NCI-H82 treated with DMSO at 0.1 percent for 48 hours (cell line): Measurements from ENCODE around the gene ASAH2B.

ENCODE experiments used
- DNase-seq: peaks from one replicate; lab custom pipeline; 2025; ENCODE audit not compliant: unreplicated experiment; lab: John Stamatoyannopoulos, UW

The ASAH2B gene

GRCh38 chr10:50796693-50797092 is 57.0 kb downstream of the ASAH2B start:
- no peak for DNase-seq

GRCh38 chr10:50798297-50798696 is 58.6 kb downstream of the ASAH2B start:
- no peak for DNase-seq

- no peak for DNase-seq
Observed at GRCh38 chr10:50799595-50799994, 59.9 kb downstream of the ASAH2B start.

GRCh38 chr10:50805981-50806622 is 66.4 kb downstream of the ASAH2B start:
- DNase-seq, result no peak

- DNase-seq, result no peak
Observed at GRCh38 chr10:50807851-50808776, 68.4 kb downstream of the ASAH2B start.
